CD4-positive, alpha-beta T cell treated with Interleukin-4 for 4 hours (primary cell): ENCODE measurements around the gene LRRC8E.

ENCODE experiments used
- DNase-seq: peaks from one replicate; pipeline ENCODE4 v3.0.0-alpha.2; 2020

Gene LRRC8E

DNA sequence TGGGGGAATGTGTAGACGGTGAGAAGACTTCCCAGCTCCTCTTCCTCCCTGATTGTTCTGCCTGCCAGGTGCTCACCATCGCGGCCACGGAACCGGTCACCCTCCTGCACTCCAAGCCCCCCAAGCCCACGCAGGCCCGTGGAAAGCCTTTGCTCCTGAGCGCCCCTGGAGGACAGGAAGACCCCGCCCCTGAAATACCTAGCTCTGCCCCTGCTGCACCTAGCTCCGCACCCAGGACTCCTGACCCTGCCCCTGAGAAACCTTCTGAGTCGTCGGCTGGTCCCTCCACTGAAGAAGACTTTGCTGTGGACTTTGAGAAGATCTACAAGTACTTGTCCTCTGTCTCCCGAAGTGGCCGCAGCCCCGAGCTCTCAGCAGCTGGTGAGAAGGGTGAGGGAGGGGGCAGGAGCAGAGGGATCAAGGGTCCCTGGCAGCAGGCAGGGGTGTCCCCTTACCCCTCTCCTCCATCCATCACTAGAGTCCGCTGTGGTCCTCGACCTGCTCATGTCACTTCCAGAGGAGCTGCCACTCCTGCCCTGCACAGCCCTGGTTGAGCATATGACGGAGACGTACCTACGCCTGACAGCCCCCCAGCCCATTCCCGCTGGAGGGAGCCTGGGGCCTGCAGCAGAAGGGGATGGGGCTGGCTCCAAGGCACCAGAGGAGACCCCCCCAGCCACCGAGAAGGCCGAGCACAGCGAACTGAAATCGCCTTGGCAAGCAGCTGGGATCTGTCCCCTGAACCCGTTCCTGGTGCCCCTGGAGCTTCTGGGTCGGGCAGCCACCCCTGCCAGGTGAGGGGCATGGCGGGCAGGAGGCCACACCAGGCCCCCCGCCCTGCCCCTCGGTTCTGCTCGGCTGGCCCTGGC, 33.9 kb downstream of the LRRC8E start:
- no peak for DNase-seq

DNA sequence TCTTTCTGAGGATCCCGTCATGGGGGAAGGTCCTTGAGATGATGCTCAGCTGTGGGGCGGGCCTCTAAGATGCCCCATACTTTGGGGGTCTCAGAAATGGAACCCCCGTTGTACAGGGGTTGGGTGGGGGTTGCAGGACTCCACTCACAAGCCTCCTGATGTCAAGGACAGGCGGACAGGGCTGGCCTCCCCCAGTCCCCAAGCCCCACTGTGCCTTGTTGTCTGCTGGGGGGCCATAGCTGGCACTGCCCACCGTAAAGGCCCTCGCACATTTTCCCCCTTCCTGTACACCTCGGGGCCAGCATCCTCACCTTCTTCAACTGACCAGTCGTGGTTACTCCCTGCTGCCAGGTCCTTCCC, 34.5 kb downstream of the LRRC8E start:
- no peak for DNase-seq

DNA sequence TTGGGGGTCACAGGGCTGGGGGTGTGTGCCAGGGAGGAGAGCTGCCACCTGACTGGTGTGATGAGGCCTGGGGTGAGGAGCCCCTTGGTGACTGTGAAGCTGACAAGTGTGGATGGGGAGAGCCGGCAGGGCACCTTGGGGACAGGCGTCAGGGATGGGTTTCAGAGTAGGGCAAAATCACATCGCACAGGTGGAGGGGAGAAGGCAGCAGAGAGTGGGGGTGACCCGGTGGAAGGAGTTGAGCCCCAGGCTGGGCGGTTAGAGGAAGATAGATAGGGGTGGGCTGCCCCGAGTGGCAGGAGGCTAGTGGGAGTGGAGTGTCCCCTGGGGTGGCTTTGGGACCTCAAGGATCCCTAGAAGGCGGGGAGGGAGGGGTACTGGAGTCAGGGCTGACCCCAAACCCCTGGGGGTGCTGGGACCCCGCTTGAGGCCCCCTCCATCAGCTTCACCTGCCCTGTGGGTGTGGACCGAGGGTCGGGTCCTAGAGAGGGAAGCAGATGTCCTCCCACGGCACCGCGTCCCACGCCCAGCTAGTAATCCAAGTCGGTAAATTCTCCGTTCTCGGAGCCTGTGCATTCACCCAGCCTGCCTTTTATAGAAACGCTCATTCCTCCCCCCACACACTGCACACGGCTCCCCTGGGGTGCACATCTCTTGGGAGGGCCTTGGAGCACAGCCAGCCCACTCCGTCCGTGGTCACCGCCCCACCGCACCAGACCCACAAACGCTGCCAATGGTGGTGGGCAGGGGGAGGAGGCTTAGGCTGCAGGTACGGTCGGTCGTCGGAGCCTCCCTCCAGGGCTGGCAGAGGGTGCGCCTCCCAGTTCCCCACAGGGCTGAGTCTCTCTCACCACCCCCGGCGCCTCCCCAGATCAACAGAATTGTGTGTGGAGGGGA, 35.2 kb downstream of the LRRC8E start:
- DNase-seq = no peak

DNA sequence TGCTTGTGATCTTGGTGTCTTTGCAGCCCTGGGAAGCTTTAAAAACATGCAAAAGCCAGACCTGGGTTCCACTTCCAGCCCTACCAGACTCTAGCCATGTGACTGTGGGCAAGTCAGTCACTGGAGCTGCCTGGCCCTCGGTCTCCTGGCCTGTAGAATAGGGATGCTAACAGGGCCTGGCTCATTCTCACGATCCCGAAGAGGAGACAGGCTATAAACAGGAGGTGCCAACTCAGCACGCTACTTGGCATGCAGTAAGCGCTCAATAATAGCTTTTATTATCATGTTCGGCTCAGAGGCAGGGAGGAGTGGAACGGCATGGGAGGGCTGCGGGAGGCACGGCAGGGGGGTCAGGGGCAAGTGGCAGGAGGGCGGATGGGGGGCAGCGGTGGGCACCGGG, 35.9 kb downstream of the LRRC8E start:
- DNase-seq = no peak

- no peak for DNase-seq
These were observed 36.4 kb downstream of the LRRC8E start for GRCh38 chr19:7924651-7925170.

- peak; percentile 55 for DNase-seq
These were observed 37.0 kb downstream of the LRRC8E start for GRCh38 chr19:7925171-7925851.

DNA sequence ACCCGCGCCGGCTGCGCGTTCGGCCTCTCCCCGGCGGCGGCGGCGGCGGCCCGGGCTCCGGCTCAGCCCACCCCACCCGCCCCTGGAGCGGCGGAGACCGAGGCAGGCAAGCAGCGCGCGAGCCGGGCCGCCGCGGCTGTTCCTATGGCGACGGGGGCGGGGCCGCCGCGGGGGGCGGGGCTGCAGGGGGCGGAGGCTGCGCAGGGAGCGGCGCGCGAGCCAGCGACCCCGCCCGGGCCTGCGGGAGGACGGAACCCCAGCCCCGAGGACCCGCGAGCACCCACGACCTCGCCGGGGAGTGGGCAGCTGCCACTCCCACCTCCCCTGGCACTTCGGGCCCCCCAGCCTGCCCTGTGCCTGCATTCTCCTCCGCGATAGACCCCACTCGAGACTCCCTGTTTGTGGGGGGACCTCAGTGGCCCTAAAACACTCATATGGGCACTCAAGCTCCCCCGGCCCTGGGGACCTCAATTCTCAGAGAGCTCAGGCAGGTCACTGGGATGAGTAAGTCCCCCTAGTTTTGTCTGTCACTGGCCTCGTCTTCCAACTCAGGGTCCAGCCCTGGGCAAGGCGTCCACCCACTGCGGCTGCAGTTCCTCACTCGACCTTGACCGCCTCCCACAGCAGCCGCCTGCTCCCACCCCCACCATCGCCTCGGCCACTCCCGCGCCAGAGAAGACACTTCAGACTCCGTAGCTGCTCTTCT, 37.9 kb downstream of the LRRC8E start, which contains the start of gene CTXN1:
TSS of gene CTXN1 (minus strand) at position 115 of the 706 bp plus-strand sequence. CDS start 597 bp downstream, outside the sequence.
- DNase-seq = peak; percentile 62

GRCh38 chr19:7926727-7927604, 38.7 kb downstream of the LRRC8E start:
- no peak for DNase-seq

- DNase-seq = no peak
These were observed 39.5 kb downstream of the LRRC8E start for GRCh38 chr19:7927605-7928333.

- DNase-seq = no peak
These were observed 40.0 kb downstream of the LRRC8E start for GRCh38 chr19:7928334-7928706.

GRCh38 chr19:7928741-7929701, 40.7 kb downstream of the LRRC8E start:
- peak; percentile 82 for DNase-seq

DNA sequence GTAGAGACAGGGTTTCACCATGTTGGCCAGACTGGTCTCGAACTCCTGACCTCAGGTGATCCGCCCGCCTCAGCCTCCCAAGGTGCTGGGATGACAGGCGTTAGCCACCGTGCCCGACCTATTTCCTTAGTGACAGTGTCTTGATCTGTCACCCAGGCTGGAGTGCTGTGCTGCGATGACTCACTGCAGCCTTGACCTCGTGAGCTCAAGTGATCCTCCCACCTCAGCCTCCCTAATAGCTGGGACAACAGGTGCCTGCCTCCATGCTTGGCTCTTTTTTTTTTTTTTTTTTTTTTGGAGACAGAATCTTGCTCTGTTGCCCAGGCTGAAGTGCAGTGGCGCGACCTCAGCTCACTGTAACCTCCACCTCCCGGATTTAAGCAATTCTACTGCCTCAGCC, 41.7 kb downstream of the LRRC8E start:
- DNase-seq = peak; percentile 14

- no peak for DNase-seq
These were observed 42.5 kb downstream of the LRRC8E start for GRCh38 chr19:7930765-7931164.

- DNase-seq = no peak
These were observed 43.1 kb downstream of the LRRC8E start for GRCh38 chr19:7931221-7932061.

DNA sequence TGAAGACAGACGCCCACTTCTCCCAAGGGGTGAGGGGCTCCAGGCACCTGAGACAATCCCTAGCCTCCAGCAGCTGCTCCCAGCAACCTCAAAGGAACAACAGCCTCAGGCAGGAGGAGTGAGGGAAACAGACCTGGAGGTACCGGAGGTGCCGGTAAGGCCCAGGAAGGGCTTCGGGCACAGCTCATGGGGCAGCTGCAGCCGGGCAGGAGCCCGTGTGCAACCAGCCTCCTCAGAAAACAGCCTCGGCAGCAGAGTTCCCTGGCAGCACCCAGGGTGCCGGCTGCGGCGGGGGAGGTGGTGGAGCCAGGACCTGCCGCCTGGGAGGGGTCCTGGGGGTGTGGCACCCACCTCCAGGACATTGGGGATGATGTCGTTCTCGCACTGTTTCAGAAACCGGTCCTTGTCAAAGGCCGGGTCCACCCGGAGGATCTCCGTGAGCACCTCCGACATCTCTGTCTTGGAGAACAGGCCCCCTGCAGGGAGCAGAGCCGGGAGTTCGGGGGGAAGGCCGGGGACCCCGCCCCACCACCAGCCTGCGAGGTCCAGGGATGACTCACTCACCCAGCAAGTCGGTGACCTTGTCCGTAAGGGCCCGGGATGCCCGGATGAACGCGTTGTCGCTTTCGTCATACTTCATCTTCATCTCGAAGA, 44.1 kb downstream of the LRRC8E start:
- no peak for DNase-seq

- no peak for DNase-seq
These were observed 44.6 kb downstream of the LRRC8E start for GRCh38 chr19:7932930-7933300.

- no peak for DNase-seq
These were observed 45.1 kb downstream of the LRRC8E start for GRCh38 chr19:7933411-7933810.
